Breast epithelium (tissue), 4 donors: ENCODE data around the gene ZMYND10. TPM values are rescaled to one million over a fixed set of nuclear protein-coding genes. Genes with fewer than 3 reads are reported as not detected.

Experiments used
- DNase-seq, 2 donors: peaks; one replicate each; pipeline ENCODE4 v3.0.0-alpha.2; 2019; ENCODE audit warnings: low spot score in 2 of 2
- H3K27ac ChIP-seq, 2 donors: fragments of 200-600 bp; sonication (generic) in 1 of 2; one replicate each; pipeline ENCODE4 v1.5.1; 2016 to 2019; ENCODE audit warnings: mild to moderate bottlenecking in 1 of 2
- H3K27me3 ChIP-seq, 2 donors: fragments of 200-600 bp; sonication (generic) in 1 of 2; one replicate each; pipeline versions ENCODE4 v1.5.1 to v1.6.0; 2017 to 2019; ENCODE audit warnings: control low read depth in 1 of 2, mild to moderate bottlenecking in 1 of 2
- H3K36me3 ChIP-seq: fragments of 200-600 bp; one replicate; pipeline ENCODE4 v1.5.1; 2019
- H3K4me1 ChIP-seq, 2 donors: fragments of 200-600 bp; sonication (generic); one replicate each; pipeline ENCODE4 v1.5.1; 2016 to 2019; ENCODE audit warnings: control low read depth in 1 of 2
- H3K4me3 ChIP-seq, 3 donors: fragments of 200-600 bp; sonication (generic); 1 replicate in 2 of 3; 2 replicates in 1 of 3; pipeline ENCODE4 v1.5.1; 2016 to 2019; ENCODE audit warnings: mild to moderate bottlenecking in 3 of 3, moderate library complexity in 2 of 3
- H3K9me3 ChIP-seq, 2 donors: fragments of 200-600 bp; sonication (generic) in 1 of 2; one replicate each; pipeline ENCODE4 v1.5.1; 2016 to 2019; ENCODE audit warnings: control low read depth in 1 of 2
- CTCF ChIP-seq, 3 donors: fragments of 450-650 bp; IDR thresholded peaks; one replicate each; pipeline ENCODE4 v1.5.1; 2016 to 2017; ENCODE audit warnings: antibody characterized with exemption in 3 of 3, mild to moderate bottlenecking in 3 of 3, moderate library complexity in 3 of 3
- POLR2A ChIP-seq: fragments of 450-650 bp; IDR thresholded peaks from one replicate; pipeline ENCODE4 v1.6.1; 2016; ENCODE audit warnings: antibody characterized with exemption, mild to moderate bottlenecking, moderate library complexity
- POLR2AphosphoS5 ChIP-seq, 3 donors: sonication (generic); formaldehyde crosslinking; IDR thresholded peaks; one replicate each; pipeline ENCODE4 v1.6.1; 2017; ENCODE audit warnings: antibody characterized with exemption in 3 of 3
- intact Hi-C: fragments of 100-400 bp; cut with DNase I; formaldehyde crosslinking; loops from one replicate; pipeline ENCODE4 v1.15.1; 2023; ENCODE audit warnings: low total_unique reads
- total RNA-seq, 3 donors: library from RNA; depleted of rRNA; stranded (reverse); fragments of >200 nt; gene quantifications; one replicate each; pipeline ENCODE4 v1.1.0, GENCODE V29; 2016

ZMYND10 gene
- total RNA-seq, result 1 to 10 TPM in 2 of 3 donors, under 1 TPM in 1; 0.32 to 2.6 (median 1.9) TPM

GRCh38 chr3:50345586-50346234 lies at the start of gene ZMYND10:
Gene ZMYND10, minus strand, starts transcription at chr3:50345732. Its CDS starts 153 bp downstream, at chr3:50345579.
- H3K27me3 ChIP-seq, result no peaks in the 10 kb centered on the region
- peak; percentile 60 to 74 for DNase-seq
- peaks cover 11 to 12% of the 10 kb centered on the region in 2 donors for H3K4me1 ChIP-seq
- peak within 1 kb of the TSS in 1 of 2 donors; percentile 25 for H3K27ac ChIP-seq
- intact Hi-C loops, result no loop called here
- H3K9me3 ChIP-seq, result no peaks in the 10 kb centered on the region
- TF ChIP-seq POLR2A, result no peak
- no peak for TF ChIP-seq CTCF (IDR thresholded peaks at IDR 0.05)
- TF ChIP-seq POLR2AphosphoS5 (IDR thresholded peaks at IDR 0.05), result no peak
- peak within 1 kb of the TSS; percentile 32 to 67 (median 51) for H3K4me3 ChIP-seq
- no peaks in the 10 kb centered on the region for H3K36me3 ChIP-seq

- Histone ChIP-seq H3K27me3 (no peaks in the 10 kb centered on the region), H3K4me3 (no peak overlapping the region), H3K4me1 (peaks cover 0 to 10% of the 10 kb centered on the region in 2 donors), H3K9me3 (no peaks in the 10 kb centered on the region), H3K36me3 (no peaks in the 10 kb centered on the region), H3K27ac (no peak overlapping the region)
- TF ChIP-seq CTCF (IDR thresholded peaks at IDR 0.05) (no peak), POLR2AphosphoS5 (IDR thresholded peaks at IDR 0.05) (no peak), POLR2A (no peak)
- intact Hi-C loops, result no loop called here
- no peak for DNase-seq
These were observed 47.5 kb upstream of the ZMYND10 start for GRCh38 chr3:50393061-50393460.

GRCh38 chr3:50392101-50392715 lies 46.7 kb upstream of the ZMYND10 start:
- H3K36me3 ChIP-seq, result no peaks in the 10 kb centered on the region
- peak in 1 of 2 donors; percentile 42 for DNase-seq
- TF ChIP-seq POLR2A, result no peak
- no peak for TF ChIP-seq CTCF (IDR thresholded peaks at IDR 0.05)
- TF ChIP-seq POLR2AphosphoS5 (IDR thresholded peaks at IDR 0.05), result no peak
- H3K4me3 ChIP-seq, result no peak overlapping the region
- no peaks in the 10 kb centered on the region for H3K9me3 ChIP-seq
- intact Hi-C loops, result no loop called here
- peak overlapping the region; percentile 25 to 55 for H3K27ac ChIP-seq
- peaks cover 0 to 10% of the 10 kb centered on the region in 2 donors for H3K4me1 ChIP-seq
- no peaks in the 10 kb centered on the region for H3K27me3 ChIP-seq

- H3K4me1 ChIP-seq, result peaks cover 0 to 10% of the 10 kb centered on the region in 2 donors
- no peaks in the 10 kb centered on the region for H3K27me3 ChIP-seq
- H3K9me3 ChIP-seq, result no peaks in the 10 kb centered on the region
- no peak overlapping the region for H3K4me3 ChIP-seq
- peak in 1 of 2 donors; percentile 83 for DNase-seq
- peak overlapping the region; percentile 62 to 65 for H3K27ac ChIP-seq
- H3K36me3 ChIP-seq, result no peaks in the 10 kb centered on the region
- no peak for TF ChIP-seq POLR2AphosphoS5 (IDR thresholded peaks at IDR 0.05)
- TF ChIP-seq CTCF (IDR thresholded peaks at IDR 0.05), result no peak
- no peak for TF ChIP-seq POLR2A
- intact Hi-C loops, result no loop called here
These were observed 45.1 kb upstream of the ZMYND10 start for GRCh38 chr3:50390508-50391224.

- H3K4me3 ChIP-seq, result no peak overlapping the region
- no peaks in the 10 kb centered on the region for H3K36me3 ChIP-seq
- DNase-seq, result no peak
- H3K4me1 ChIP-seq, result peaks cover 0 to 10% of the 10 kb centered on the region in 2 donors
- H3K27ac ChIP-seq, result no peak overlapping the region
- no peaks in the 10 kb centered on the region for H3K9me3 ChIP-seq
- intact Hi-C loops, result no loop called here
- TF ChIP-seq POLR2AphosphoS5 (IDR thresholded peaks at IDR 0.05) (no peak), POLR2A (no peak), CTCF (IDR thresholded peaks at IDR 0.05) (no peak)
- H3K27me3 ChIP-seq, result no peaks in the 10 kb centered on the region
These were observed 43.9 kb upstream of the ZMYND10 start for GRCh38 chr3:50389414-50389767.
